GM19043 (cell line): Measurements from ENCODE around the gene PEPD.
"Not testable (repeated sequence)": the region's sequence is repeated elsewhere in the genome, so short reads cannot be mapped to it uniquely, and the experiment has no call there.

Experiments
- ATAC-seq: cut with Tn5 transposase; IDR thresholded peaks from one replicate; pipeline ENCODE4 v1.9.1; 2021; ENCODE audit warnings: low read depth; ENCODE audit not compliant: unreplicated experiment

The PEPD gene

DNA sequence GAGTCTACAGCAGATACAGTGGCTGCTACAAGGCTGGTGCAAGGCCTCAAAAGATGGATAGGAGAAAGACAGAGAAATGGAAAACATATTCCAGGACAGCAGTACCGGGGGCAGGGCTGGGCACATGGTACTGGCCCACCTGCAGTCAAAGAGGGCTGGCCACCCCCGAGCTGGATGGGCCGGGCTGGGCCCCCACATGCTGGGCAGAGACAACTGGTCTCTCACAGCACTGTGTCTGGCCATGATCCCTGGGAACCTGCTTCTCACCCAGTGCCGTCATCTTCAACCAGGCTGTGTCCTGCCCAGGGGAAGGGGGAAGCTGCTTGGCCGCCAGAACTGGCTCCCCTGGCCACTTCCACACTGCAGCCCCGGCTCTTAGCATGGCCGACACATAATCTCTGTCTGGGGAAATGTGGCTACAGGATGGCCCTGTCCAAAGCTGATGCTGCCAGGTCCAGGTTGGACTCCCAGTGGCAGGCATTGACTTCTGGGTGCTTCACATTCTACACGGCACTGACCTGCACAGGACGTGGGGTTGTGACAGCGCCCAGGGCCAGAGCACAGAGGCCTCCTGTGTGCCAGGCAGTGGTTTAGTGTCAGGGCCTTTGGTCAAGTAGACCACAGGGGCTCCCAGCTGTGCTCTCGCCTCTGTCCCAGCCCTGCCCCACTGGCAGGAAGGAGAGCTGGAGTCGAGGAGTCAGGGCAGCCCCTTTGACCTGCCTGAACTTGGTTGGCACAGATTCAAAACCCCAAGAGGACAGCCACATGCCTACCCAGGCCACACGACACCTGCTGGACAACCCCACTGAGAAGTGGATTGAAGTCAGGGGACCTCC is 21.7 kb downstream of the PEPD start:
- no peak for ATAC-seq

DNA sequence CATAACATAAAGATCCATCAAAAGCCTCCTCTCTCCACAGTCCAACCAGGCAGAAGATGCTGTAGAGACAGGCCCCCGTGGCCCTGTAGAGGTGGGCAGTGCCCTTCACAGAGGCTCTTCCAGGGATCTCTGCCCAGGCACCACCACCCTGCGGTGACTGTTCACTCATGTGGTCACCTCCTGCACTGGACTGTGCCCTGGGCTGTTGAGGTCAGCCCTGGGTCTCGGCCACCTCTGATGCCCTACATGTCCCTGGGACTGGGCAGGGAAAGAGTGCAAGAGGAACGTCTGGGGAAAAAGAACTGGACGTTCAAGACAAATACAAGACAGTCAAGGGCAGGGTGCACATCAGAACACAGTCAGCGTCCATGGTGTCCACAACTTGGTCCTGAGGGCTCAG is 22.3 kb downstream of the PEPD start:
- ATAC-seq = no peak

DNA sequence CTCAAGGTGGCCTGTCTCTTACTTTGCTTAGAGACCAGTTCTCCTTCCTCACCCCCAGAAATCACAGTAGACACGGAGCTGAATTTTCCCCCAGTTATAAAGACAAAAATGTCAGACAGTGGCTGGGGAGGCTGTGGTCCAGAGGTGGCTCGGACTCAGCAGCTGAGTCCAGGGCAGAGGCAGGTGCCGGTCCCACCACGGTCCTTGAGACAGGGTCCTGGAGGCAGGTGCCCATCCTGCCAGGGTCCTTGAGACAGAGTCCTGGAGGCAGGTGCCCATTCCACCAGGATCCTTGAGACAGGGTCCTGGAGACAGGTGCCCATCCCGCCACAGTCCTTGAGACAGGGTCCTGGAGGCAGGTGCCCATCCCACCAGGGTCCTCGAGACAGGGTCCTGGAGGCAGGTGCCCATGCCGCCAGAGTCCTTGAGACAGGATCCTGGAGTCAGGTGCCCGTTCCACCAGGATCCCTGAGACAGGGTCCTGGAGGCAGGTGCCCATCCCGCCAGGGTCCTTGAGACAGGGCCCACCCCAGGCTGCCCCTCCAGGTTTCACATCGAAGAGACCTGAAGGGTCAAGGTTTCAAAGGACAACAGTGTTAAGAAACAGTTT is 23.1 kb downstream of the PEPD start:
- no peak for ATAC-seq

DNA sequence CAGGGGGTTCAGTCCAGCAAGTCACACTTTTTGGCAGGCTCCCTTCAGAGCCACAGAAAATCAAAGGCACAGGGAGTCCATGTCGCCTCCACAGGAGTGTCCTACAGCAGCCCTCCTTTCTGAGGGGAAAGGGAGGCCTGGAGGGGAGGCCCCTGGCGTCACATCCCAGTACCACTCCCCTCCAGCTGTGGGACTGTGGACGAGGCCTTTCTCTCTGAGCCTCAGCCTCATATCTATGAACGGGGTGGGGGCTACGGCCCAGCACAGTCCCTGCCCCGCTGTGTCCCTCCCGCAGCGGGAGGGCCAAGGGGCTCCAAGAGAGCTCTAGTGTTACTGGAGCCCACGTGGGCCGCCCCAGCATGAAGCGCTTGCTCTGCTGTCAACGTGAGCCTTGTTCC is 23.8 kb downstream of the PEPD start:
- ATAC-seq = no peak

DNA sequence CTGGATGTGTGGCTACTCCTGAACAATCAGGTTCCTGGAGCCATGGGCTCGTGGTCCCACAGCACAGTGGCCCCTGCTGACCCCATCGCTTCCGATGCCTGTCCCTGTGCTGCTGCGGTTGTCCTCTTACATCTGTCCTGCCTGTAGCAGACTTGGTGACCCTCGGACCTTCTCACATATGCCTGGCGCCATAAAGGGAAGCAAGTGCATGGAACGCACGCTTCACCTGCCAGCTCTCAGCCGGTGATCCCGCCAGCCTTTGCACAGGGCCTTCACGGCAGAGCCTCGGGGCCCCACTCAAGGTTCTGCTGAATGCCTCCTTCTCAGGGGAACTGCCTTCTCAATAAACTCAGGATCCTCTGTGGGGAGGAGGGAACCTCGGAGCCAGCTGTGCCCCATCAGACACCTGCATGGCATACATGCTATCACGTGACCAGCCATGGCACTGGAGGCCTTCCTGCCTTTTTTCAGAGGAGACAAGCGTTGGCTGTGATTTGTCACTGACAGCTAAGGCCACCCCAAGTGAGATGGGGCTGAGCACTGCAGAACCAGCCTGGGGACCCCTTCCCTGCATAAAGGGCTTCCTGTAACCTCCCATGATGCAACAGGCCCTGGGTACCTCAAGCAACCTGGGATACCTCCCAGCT is 24.3 kb downstream of the PEPD start:
- ATAC-seq = no peak

DNA sequence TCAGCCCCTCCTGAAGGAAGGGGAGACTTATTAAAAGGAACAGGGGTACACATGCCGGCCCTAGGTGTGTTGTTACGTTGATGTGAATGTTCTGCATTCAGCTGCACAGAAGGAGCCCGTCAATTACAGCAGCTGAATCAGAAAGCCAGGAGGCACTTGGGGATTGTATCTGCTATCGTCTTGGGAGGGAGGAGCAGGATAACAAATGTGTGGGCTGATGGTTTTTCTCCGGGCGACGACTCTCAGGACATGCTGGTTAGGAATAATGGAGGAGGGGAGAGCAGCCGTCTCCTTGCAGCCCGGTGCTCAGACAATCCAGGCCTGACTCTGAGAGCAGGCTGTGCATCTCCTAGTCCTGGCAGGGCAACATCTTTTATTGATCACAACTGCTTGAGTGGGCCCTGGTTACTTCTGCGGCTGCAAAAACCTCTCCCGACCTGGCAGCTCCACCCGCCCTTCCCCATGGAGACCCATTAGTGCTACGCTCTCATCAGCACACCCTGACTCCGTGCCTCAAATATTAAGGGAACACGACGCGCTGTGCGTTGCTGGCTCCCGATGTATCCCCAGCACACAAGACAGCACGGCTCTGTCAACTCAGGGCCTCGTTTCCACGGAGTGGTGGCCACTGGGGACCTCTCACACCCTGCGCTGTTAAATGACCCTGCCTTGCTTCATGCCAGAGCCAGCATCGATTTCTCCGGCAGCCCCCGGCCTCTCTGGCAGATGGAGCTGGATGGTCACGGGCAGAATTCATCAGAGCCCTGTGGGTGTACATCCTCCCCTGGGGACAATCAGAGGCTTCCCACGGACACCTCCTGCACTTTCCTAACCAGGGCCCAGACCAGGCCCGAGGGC is 25.3 kb downstream of the PEPD start:
- no peak for ATAC-seq

DNA sequence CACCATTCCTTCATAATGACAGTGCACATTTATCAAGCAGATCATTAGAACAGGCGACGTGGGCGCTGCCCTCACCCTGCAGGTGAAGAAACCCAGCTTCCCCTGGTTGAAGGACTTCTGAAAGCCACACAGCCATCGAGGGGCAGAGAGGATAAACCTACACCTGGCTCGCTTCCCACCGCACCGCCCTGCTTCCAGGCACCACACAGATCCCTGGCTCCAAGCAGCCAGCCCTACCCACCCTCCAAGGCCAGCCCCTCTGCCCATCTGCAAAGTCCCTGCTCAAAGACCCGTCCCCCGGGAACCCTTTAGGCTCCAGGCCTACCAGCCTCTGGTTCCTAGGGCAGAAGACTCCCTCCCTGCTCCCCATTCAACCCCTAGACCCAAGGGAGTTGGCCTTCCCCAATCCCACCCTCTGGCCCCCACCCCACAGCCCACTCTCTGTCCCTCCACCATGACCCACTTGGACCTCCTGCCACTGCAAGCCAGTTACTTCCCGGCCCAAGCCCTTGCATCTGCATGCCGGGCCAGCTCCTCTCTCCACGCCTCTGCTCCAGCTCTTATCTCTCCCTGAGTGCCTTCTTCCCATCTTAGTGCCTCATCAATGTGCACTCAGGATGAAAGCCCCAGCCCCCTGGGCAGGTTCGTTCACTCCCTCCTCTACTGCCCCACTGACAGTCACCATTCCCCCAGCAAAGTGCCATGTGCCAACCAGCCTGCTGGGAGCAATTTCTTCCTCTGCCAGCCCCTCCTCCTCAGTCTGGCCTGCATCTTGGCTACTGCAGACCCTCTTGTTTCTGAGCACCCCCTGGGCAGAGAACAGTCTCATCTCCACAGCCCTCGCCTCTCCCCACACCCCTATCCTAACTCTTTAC is 28.0 kb downstream of the PEPD start:
- no peak for ATAC-seq

DNA sequence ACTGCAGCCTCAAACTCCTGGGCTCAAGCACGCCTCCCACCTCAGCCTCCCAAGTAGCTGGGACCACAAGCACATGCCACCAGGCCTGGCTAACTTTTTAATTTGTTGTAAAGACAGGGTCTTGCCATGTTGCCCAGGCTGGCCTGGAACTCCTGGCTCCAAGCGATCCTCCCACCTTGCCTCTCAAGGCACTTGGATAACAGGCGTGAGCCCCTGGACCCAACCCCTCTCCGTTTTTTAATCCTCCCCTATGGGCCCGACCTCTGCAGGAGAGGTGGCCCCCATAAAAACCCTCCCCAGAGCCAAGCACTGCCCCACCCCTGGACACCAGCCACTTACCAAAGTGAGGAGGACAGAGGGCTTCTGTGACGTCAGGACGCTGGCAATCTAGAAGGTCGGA is 28.6 kb downstream of the PEPD start:
- ATAC-seq = no peak

DNA sequence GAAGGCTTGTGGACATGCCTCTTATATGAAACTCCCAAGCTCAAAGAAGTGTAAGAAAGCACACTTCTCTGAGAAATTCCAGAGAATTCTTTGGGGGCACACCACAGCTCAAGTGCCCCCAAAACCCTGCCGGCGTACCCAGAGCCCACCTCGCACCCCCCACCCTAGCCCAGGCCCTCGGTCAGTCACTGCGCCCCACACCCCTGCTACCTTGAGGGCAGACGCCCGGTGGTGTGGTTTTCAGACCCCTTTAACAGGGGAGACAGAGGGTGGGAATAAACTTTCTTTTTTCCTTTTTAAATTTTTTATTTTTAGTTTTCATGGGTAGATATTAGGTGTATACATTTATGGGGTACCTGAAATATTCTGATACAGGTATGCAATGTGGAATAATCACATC is 29.5 kb downstream of the PEPD start:
- no peak for ATAC-seq

DNA sequence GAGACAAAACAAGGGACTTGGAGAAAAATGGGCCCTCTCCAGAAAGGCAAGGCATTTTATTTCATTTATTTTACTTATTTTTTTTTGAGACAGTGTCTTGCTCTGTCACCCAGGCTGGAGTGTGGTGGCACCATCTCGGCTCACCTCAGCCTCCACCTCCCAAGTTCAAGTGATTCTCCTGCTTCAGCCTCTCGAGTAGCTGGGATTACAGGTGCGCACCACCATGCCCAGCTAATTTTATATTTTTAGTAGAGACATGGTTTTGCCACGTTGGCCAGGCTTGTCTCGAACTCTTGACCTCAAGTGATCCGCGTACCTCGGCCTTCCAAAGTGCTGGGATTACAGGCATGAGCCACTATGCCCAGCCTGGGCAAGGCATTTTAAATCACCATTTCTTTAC is 31.0 kb downstream of the PEPD start:
- ATAC-seq = not testable (repeated sequence)

DNA sequence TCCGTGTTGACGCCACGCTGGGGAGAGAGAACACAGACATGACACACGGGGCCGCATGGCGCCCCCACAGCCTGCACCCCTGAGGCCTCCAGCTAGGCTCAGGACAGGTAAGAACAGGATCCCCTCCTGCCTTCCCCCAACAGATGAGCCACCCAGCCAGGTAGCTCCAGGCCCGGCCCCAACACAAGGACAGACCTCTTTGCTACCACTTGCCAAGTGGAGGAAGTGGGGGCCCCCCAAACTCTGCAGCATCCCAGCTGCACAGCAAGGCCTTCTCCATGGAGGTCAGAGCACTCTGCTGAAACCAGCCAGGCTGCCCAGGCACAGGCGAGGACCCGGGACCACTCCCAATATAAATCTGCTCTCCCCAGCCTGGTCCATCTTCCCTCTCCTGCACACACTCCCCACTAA is 31.5 kb downstream of the PEPD start:
- ATAC-seq = no peak

DNA sequence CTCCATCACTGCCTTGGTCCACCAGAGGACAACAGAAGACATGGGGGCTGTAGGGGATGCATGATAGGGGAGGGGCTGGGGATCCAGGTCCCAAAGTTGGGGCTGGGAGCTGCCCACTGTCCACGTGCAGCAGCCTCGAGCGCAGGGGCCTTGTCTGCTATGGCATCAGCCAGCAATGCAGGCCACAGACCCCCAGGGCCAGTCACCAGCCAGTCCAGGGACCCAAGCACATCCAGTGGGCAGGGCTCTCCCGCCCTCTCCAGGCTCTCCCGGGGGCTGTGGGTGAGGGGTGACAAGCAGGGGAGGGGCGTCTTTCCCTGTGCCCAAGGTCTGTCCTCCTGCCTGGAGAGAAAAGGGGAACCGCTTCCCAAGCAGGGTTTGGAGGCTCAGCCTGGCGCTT is 32.8 kb downstream of the PEPD start:
- no peak for ATAC-seq

DNA sequence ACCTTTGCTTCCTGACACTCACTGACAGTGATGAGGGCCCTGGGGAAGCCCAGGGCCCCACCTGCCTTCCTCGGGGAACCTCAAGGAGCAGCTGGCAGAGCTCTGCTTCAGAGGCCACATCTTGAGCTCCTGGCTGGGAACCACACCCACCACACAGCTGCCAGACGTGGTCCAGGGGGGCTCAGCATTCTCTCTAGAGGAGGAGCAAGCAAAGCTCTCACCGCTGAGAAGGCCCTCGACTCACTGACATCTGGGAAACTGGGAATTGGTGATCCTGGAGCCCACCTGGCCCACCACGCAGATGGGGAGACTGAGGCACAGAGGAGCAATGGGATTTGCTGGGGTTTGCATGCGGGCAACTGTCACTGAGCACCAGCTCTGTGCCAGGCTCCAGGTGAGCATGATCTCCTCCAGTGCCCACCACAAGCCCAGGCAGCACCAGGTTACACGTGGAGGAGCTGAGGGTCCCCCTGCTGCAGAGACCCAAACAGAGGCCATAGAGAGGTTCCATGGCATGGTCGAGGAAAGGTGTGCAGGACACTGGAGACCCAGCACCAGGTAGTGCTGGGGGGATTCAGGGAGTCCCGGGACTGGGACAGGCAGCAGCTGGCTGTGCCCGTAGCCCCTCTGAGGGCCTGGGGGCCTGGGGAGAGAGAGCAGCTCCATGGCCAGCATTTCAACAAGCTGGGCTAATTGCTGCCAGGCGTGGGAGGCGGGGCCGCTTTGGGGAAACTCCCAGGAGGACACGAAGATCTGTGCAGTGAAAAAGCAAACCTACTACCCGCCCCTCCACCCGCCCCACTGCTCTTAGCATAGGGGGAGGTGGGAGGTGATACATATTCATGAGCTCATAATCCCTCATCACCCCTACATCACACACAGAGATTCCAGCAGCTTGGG is 33.4 kb downstream of the PEPD start:
- ATAC-seq = no peak

DNA sequence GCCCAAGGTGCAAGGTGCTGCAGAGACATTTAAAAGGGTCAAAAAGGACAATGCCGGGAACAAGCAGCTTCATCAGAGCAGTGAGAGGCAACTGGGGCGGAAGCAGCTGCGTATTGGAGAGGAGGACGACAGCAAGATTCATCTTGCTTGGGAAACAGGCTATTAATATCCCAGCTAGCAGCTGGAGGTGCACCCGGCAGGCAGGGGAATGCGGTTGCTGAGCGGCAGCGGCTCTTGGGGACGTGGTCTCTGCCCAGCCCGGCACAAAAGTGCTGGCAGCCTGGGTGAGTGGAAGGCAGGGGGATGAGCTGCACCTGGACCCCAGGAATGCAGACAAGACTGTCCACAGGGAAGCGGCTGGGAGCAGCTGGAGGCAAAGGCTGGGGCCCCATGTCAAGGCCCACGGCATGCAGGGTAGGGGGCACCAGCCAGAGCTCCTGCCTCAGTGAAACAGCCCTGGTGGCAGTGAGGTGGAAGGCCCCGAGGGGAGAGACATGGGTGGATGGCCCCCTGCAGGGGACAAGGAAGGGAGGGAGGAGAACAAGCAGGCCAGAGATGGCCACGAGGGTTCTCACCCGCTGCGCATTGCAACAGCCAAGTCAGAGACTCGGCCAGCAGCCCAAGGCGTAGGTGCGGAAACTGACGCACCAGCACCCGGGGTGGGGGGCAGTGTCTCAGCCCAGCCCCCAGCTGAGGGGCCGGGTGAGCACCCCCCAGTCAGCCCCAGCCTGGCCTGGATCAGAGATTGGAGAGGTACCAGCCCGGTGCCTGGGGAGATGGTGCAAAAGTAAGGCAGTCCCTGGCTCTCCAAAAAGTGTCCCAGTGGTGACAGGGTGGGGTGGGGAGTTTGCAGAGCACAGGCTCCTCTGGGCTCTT is 34.4 kb downstream of the PEPD start:
- ATAC-seq = no peak

DNA sequence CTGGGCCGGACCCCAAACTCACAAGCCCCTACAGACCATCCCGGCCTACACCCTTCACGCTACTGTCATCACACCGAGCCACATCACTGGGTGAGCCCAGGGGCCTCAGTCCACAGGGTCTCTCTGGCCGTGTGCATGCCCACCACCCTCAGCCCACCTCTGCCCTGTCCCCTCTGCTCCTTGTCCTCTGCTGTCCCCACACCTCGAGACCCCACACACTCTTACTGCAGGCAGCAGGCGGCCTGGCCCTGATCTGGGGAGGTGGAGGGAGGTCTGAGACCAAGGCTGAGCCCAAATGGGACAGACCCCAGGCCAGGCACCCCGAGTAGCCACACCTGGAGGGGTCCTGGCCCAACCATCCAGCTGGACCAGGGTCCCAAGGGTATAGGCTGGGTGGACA is 35.2 kb downstream of the PEPD start:
- ATAC-seq = no peak

DNA sequence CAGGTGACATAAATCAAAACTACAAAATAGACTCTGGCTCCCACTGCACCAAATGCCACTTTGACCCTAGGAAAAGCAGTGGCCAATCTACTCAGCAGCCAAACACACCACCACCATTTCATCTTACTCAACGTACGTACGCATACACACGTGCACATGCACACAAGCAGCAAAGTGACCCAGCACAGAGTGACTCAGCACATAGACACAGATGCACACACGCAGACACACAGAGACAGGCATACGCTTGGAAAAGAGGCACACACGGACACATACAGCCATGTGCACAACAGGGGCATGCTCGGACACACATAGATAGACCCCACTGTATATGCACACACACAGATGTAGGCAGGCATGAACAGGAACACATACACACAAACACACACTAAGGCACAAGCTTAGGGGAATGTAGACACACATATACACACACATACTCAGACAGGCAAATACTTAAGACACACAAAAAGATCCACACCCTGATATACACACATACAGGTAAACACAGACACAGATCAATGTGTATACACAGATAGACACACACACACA is 37.3 kb downstream of the PEPD start:
- ATAC-seq = no peak

DNA sequence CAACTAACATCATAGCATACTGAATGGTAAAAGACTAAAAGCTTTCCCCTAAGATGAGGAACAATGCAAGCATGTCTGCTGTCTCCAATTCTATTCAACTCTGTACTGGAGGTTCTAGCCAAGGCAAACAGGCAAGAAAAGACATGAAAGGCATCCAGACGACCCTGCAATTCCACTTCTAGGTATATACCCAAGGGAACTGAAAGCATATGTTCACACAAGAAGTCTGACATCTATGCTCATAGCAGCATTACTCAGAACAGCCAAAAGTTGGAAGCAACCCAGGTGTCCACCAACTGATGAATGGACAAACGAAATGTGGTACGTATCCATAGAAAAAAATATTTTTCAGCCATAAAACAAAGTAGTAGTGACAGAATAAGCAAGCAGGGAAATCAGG is 39.1 kb downstream of the PEPD start:
- no peak for ATAC-seq

DNA sequence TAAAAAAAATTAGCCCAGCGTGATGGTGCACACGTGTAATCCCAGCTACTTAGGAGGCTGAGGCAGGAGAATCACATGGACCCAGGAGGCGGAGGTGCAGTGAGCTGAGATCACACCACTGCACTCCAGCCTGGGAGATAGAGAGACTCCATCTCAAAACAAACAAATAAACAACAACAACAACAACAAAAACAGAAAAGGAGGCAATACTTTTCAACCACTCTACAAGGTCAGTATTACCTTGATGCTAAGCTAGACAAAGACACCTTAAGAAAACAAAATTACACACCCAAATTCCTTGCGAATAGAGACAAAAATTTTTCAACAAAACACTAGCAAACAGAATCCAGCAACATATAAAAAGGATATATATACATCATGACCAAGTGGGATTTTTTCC is 39.7 kb downstream of the PEPD start:
- ATAC-seq = no peak
